Ascending aorta (tissue), 2 donors: ENCODE data around the gene MAN1C1. TPM values are rescaled to one million over a fixed set of nuclear protein-coding genes. Genes with fewer than 3 reads are reported as not detected.

Experiments
- DNase-seq, 2 donors: peaks; one replicate each; pipeline ENCODE4 v3.0.0-alpha.2; 2019; ENCODE audit warnings: low spot score in 2 of 2
- H3K27ac ChIP-seq, 2 donors: fragments of 200-600 bp; sonication (generic); one replicate each; pipeline ENCODE4 v1.5.1; 2016 to 2017; ENCODE audit warnings: mild to moderate bottlenecking in 1 of 2
- H3K27me3 ChIP-seq: fragments of 200-600 bp; sonication (generic); one replicate; pipeline ENCODE4 v1.5.1; 2017
- H3K36me3 ChIP-seq, 2 donors: fragments of 200-600 bp; sonication (generic); one replicate each; pipeline ENCODE4 v1.5.1; 2016
- H3K4me1 ChIP-seq, 2 donors: fragments of 200-600 bp; sonication (generic); one replicate each; pipeline ENCODE4 v1.5.1; 2016 to 2017; ENCODE audit warnings: mild to moderate bottlenecking in 1 of 2
- H3K4me3 ChIP-seq, 2 donors: fragments of 200-600 bp; sonication (generic); one replicate each; pipeline ENCODE4 v1.5.1; 2016 to 2017; ENCODE audit warnings: mild to moderate bottlenecking in 1 of 2
- H3K9me3 ChIP-seq, 2 donors: fragments of 200-600 bp; sonication (generic); one replicate each; pipeline ENCODE4 v1.5.1; 2016
- intact Hi-C: fragments of 100-400 bp; cut with DNase I; formaldehyde crosslinking; loops from one replicate; pipeline ENCODE4 v1.15.1; 2023
- total RNA-seq: library from RNA; depleted of rRNA; stranded (reverse); fragments of >200 nt; gene quantifications from one replicate; pipeline ENCODE4 v1.1.0, GENCODE V29; 2016
- TF ChIP-seq, protein P1 (sequence below), 3 experiments: fragments of 200-600 bp in 2 of 3; fragments of 450-650 bp in 1 of 3; sonication (generic) in 2 of 3; IDR thresholded peaks; one replicate each; pipeline ENCODE4 v1.5.1; 2016 to 2019; ENCODE audit warnings: antibody characterized with exemption in 3 of 3, mild to moderate bottlenecking in 1 of 3, moderate library complexity in 1 of 3

MAN1C1 gene
- total RNA-seq, 1 donor from 2014 or later: 14.3 TPM

DNA sequence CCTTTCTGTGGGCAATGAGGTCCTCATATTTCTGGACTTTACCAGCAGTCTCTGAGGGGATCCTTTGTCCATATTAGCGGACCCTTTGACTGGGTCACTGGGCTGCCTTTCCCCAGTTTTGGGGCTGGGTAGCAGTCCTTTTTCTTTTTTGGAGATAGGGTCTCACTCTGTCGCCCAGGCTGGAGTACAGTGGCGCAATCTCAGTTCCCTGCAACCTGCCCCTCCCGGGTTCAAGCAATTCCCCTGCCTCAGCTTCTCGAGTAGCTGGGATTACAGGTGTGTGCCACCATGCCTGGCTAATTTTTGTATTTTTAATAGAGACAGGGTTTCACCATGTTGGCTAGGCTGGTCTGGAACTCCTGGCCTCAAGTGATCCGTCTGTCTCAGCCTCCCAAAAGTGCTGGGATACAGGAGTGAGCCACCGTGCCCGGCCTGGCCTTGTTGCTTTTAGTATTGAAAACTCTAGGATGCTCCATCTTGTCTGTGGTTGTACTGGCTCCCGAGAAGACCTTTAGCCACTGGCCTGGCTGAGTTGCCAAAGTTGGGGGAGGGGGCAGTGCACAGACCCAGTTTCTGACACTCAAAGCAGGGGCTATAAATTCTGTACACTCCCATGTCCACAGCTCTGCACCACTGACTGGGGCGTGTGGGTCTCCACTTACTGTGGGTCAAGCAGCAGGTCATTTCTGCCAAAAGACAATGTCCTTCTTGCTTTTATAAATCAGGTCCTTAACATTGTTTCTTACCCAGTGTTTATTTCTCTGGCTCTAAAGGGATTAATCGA, 33.1 kb downstream of the MAN1C1 start:
- DNase-seq: peak in 1 of 2 donors; percentile 45
- no peak overlapping the region for H3K4me3 ChIP-seq
- TF ChIP-seq, protein P1, sequence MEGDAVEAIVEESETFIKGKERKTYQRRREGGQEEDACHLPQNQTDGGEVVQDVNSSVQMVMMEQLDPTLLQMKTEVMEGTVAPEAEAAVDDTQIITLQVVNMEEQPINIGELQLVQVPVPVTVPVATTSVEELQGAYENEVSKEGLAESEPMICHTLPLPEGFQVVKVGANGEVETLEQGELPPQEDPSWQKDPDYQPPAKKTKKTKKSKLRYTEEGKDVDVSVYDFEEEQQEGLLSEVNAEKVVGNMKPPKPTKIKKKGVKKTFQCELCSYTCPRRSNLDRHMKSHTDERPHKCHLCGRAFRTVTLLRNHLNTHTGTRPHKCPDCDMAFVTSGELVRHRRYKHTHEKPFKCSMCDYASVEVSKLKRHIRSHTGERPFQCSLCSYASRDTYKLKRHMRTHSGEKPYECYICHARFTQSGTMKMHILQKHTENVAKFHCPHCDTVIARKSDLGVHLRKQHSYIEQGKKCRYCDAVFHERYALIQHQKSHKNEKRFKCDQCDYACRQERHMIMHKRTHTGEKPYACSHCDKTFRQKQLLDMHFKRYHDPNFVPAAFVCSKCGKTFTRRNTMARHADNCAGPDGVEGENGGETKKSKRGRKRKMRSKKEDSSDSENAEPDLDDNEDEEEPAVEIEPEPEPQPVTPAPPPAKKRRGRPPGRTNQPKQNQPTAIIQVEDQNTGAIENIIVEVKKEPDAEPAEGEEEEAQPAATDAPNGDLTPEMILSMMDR (IDR thresholded peaks at IDR 0.05): no peak
- H3K9me3 ChIP-seq: no peaks in the 10 kb centered on the region
- H3K27ac ChIP-seq: no peak overlapping the region
- intact Hi-C loops: no loop called here
- H3K27me3 ChIP-seq: no peaks in the 10 kb centered on the region
- peaks cover 0 to 9% of the 10 kb centered on the region in 2 donors for H3K4me1 ChIP-seq
- H3K36me3 ChIP-seq: no peaks in the 10 kb centered on the region

DNA sequence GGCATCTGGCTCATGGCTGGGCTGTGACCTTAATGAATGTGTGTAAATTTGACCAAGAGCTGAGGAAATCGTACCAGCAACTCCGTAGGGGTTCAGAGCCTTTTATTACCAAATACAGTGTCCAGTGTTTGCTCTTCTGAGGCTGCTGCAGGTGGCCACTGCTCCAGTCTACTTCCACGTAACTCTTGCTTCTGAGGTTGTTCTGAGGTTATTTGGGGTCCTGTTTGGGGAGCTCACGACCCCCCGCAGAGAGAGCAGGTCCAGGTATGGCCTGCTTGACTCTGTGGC, 33.6 kb downstream of the MAN1C1 start:
- H3K36me3 ChIP-seq: no peaks in the 10 kb centered on the region
- intact Hi-C loops: no loop called here
- H3K4me1 ChIP-seq: peaks cover 0 to 9% of the 10 kb centered on the region in 2 donors
- DNase-seq: peak in 1 of 2 donors; percentile 18
- H3K9me3 ChIP-seq: no peaks in the 10 kb centered on the region
- TF ChIP-seq, protein P1 (IDR thresholded peaks at IDR 0.05): no peak
- H3K4me3 ChIP-seq: no peak overlapping the region
- no peak overlapping the region for H3K27ac ChIP-seq
- no peaks in the 10 kb centered on the region for H3K27me3 ChIP-seq

DNA sequence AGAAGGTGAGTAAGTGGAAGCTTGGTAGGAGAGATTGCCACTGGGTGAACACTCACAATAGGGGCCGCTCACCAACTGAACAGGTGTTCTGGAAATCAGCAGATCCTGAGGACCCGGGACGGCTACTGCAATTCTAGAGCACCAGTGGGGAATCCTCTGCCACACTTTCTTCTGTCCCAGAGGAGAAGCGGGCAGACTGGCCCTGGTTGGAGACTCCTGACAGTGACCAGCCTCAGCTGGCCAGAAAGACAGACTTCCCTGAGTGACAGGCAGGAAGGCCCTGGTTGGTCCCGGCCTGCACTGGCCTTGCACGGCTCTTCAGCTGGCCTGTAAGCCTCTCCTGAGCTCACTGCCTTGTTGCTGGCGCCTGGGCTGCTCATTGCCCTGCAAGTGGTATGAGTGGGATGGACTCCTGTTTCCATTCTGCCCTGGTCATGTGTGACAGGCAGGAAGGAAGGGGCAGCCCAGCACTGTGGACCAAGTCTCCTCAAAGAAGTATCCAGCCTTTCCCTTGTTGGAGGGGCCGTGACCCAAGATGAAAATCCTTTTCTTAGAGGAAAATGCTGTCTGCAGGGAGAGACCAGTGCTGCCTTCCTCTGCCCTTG, 34.5 kb downstream of the MAN1C1 start:
- H3K27ac ChIP-seq: no peak overlapping the region
- no peaks in the 10 kb centered on the region for H3K27me3 ChIP-seq
- H3K9me3 ChIP-seq: no peaks in the 10 kb centered on the region
- TF ChIP-seq, protein P1 (IDR thresholded peaks at IDR 0.05): no peak
- H3K4me3 ChIP-seq: no peak overlapping the region
- no peaks in the 10 kb centered on the region for H3K36me3 ChIP-seq
- intact Hi-C loops: no loop called here
- H3K4me1 ChIP-seq: peaks cover 0 to 9% of the 10 kb centered on the region in 2 donors
- DNase-seq: peak in 1 of 2 donors; percentile 56

GRCh38 chr1:25651824-25652741, 35.5 kb downstream of the MAN1C1 start:
- Histone ChIP-seq H3K9me3 (no peaks in the 10 kb centered on the region), H3K27ac (peak overlapping the region; percentile 31 to 53), H3K27me3 (no peaks in the 10 kb centered on the region), H3K4me3 (no peak overlapping the region), H3K4me1 (peaks cover 0 to 9% of the 10 kb centered on the region in 2 donors), H3K36me3 (no peaks in the 10 kb centered on the region)
- TF ChIP-seq, protein P1 (IDR thresholded peaks at IDR 0.05): no peak
- intact Hi-C loops: no loop called here
- peak in 1 of 2 donors; percentile 66 for DNase-seq

DNA sequence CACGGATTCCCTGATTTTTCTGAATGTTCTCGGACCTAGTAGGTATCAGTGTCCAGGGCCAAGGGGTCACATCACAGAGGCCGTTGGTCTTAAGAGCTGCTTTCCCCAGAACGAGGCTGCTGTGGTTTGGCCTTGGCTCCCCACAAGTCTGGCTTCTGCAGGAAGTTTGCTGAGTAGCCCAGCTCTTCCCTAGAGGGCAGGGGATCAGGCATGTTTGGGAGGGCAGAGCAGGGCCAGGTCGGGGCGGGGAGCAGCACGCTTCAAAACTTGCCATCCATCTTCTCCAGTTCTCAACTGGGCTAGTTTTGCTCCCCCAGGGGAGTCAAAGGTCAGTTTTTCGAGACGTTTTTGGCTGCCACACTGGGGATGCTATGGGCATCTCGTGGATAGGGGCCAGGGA, 37.0 kb downstream of the MAN1C1 start:
- H3K36me3 ChIP-seq: no peaks in the 10 kb centered on the region
- no peaks in the 10 kb centered on the region for H3K27me3 ChIP-seq
- peak in 1 of 2 donors; percentile 3 for DNase-seq
- no peak overlapping the region for H3K4me3 ChIP-seq
- no peaks in the 10 kb centered on the region for H3K9me3 ChIP-seq
- TF ChIP-seq, protein P1 (IDR thresholded peaks at IDR 0.05): no peak
- H3K4me1 ChIP-seq: peaks cover 0 to 9% of the 10 kb centered on the region in 2 donors
- no peak overlapping the region for H3K27ac ChIP-seq
- intact Hi-C loops: no loop called here
